GM19468 (cell line): ENCODE measurements around the gene MSMO1.
"Not testable (repeated sequence)": the region's sequence is repeated elsewhere in the genome, so short reads cannot be mapped to it uniquely, and the experiment has no call there.

ENCODE experiments used
- ATAC-seq: cut with Tn5 transposase; IDR thresholded peaks from one replicate; pipeline ENCODE4 v1.9.1; 2021; ENCODE audit warnings: mild to moderate bottlenecking, moderate library complexity, moderate number of reproducible peaks; ENCODE audit not compliant: unreplicated experiment; ENCODE audit errors: extremely low read depth

The MSMO1 gene

GRCh38 chr4:165327211-165328100, at the start of gene MSMO1:
Gene MSMO1, plus strand, starts transcription at chr4:165327669. Its CDS starts 5,702 bp downstream, at chr4:165333371.
- peak; percentile 100 for ATAC-seq

GRCh38 chr4:165279531-165279930, 47.9 kb upstream of the MSMO1 start:
- not testable (repeated sequence) for ATAC-seq

- ATAC-seq = not testable (repeated sequence)
Observed at GRCh38 chr4:165284697-165285096, 42.8 kb upstream of the MSMO1 start.

GRCh38 chr4:165286619-165287340, 40.7 kb upstream of the MSMO1 start:
- peak; percentile 78 for ATAC-seq

GRCh38 chr4:165288226-165288625, 39.2 kb upstream of the MSMO1 start:
- ATAC-seq = peak; percentile 44

- no peak for ATAC-seq
Observed at GRCh38 chr4:165288639-165289422, 38.6 kb upstream of the MSMO1 start.

- no peak for ATAC-seq
Observed at GRCh38 chr4:165289423-165289785, 38.1 kb upstream of the MSMO1 start.

GRCh38 chr4:165293061-165293460, 34.4 kb upstream of the MSMO1 start:
- no peak for ATAC-seq

GRCh38 chr4:165293927-165294649, 33.4 kb upstream of the MSMO1 start:
- ATAC-seq = no peak

GRCh38 chr4:165294907-165295306, 32.6 kb upstream of the MSMO1 start:
- ATAC-seq = peak; percentile 61

GRCh38 chr4:165297626-165298025, 29.8 kb upstream of the MSMO1 start:
- no peak for ATAC-seq

- ATAC-seq = no peak
Observed at GRCh38 chr4:165299399-165300060, 27.9 kb upstream of the MSMO1 start.

GRCh38 chr4:165301833-165302232, 25.6 kb upstream of the MSMO1 start:
- peak; percentile 78 for ATAC-seq

- ATAC-seq = no peak
Observed at GRCh38 chr4:165302658-165303057, 24.8 kb upstream of the MSMO1 start.

- no peak for ATAC-seq
Observed at GRCh38 chr4:165308166-165308565, 19.3 kb upstream of the MSMO1 start.

- ATAC-seq = no peak
Observed at GRCh38 chr4:165308606-165309005, 18.9 kb upstream of the MSMO1 start.

- ATAC-seq = no peak
Observed at GRCh38 chr4:165309456-165309855, 18.0 kb upstream of the MSMO1 start.

- ATAC-seq = no peak
Observed at GRCh38 chr4:165312506-165312905, 15.0 kb upstream of the MSMO1 start.

- no peak for ATAC-seq
Observed at GRCh38 chr4:165319030-165319429, 8.4 kb upstream of the MSMO1 start.
